Smooth muscle cell (in vitro differentiated cells): Measurements from ENCODE around the gene CHMP4B. TPM values are rescaled to one million over a fixed set of nuclear protein-coding genes. Genes with fewer than 3 reads are reported as not detected.

Source experiments
- DNase-seq: peaks from one replicate; lab custom pipeline; 2025; ENCODE audit not compliant: unreplicated experiment; lab: John Stamatoyannopoulos, UW
- H2AFZ ChIP-seq: fragments of 200-600 bp; sonication (generic); 2 replicates; pipeline ENCODE4 v1.6.0; 2016; ENCODE audit warnings: antibody characterized with exemption, low read depth, mild to moderate bottlenecking
- H3F3A ChIP-seq: fragments of 200-600 bp; sonication (generic); 2 replicates; pipeline ENCODE4 v1.6.0; 2017; ENCODE audit warnings: antibody characterized with exemption, low read depth
- H3K27ac ChIP-seq: fragments of 200-600 bp; sonication (generic); 2 replicates; pipeline ENCODE4 v1.5.1; 2016; ENCODE audit warnings: low read depth, mild to moderate bottlenecking
- H3K27me3 ChIP-seq: fragments of 200-600 bp; sonication (generic); 2 replicates; pipeline ENCODE4 v1.6.1; 2016; ENCODE audit warnings: low read depth, mild to moderate bottlenecking
- H3K36me3 ChIP-seq: fragments of 200-600 bp; sonication (generic); 2 replicates; pipeline ENCODE4 v1.5.1; 2016; ENCODE audit warnings: low read depth
- H3K4me1 ChIP-seq: fragments of 200-600 bp; sonication (generic); 2 replicates; pipeline ENCODE4 v1.5.1; 2016; ENCODE audit warnings: low read depth
- H3K4me2 ChIP-seq: fragments of 200-600 bp; sonication (generic); 2 replicates; pipeline ENCODE4 v1.6.0; 2016; ENCODE audit warnings: mild to moderate bottlenecking
- H3K4me3 ChIP-seq: fragments of 200-600 bp; sonication (generic); 2 replicates; pipeline ENCODE4 v1.5.1; 2016; ENCODE audit warnings: mild to moderate bottlenecking
- H3K79me2 ChIP-seq: fragments of 200-600 bp; sonication (generic); 2 replicates; pipeline ENCODE4 v1.6.0; 2016; ENCODE audit warnings: low read depth, mild to moderate bottlenecking
- H3K9ac ChIP-seq: fragments of 200-600 bp; sonication (generic); 2 replicates; pipeline ENCODE4 v1.6.0; 2016; ENCODE audit warnings: low read depth
- H3K9me3 ChIP-seq: fragments of 200-600 bp; sonication (generic); replicated peaks from 2 replicates; pipeline ENCODE4 v1.5.1; 2016; ENCODE audit warnings: low read depth
- H4K20me1 ChIP-seq: fragments of 200-600 bp; sonication (generic); 2 replicates; pipeline ENCODE4 v1.6.0; 2016; ENCODE audit warnings: low read depth
- CTCF ChIP-seq: fragments of 200-600 bp; sonication (generic); IDR thresholded peaks from 2 replicates; pipeline ENCODE4 v1.5.1; 2017; ENCODE audit warnings: borderline replicate concordance, mild to moderate bottlenecking, antibody characterized with exemption; ENCODE audit not compliant: insufficient read depth, poor library complexity, severe bottlenecking
- WGBS: methylation state at CpG from one replicate; pipeline ENCODE4 v1.1.7; 2016; ENCODE audit warnings: low lambda C conversion rate; 5-methylcytosine and 5-hydroxymethylcytosine counted together
- polyA plus RNA-seq: library from polyadenylated mRNA; unstranded; fragments of >200 nt; fragmentation: Nextera tagmentation; extraction: Ambion mirVana; gene quantifications from 2 replicates; pipeline ENCODE4 v1.2.1, GENCODE V29; 2016
- total RNA-seq: library from RNA; depleted of rRNA; stranded (reverse); fragments of >200 nt; gene quantifications from 2 replicates; pipeline ENCODE4 v1.2.3, GENCODE V29; 2014

Gene CHMP4B
- total and polyA plus RNA-seq, 2 experiments from 2014 or later = 6.2 to 49.4 TPM

GRCh38 chr20:33765592-33765991, 45.6 kb upstream of the CHMP4B start:
- Histone ChIP-seq H3K27ac (no peak overlapping the region), H3K4me1 (no peaks in the 10 kb centered on the region), H3K36me3 (no peaks in the 10 kb centered on the region), H3K79me2 (no peaks in the 10 kb centered on the region), H3K9me3 (no peaks in the 10 kb centered on the region), H4K20me1 (no peaks in the 10 kb centered on the region), H3K4me2 (no peak overlapping the region), H3F3A (no peaks in the 10 kb centered on the region), H3K27me3 (no peaks in the 10 kb centered on the region), H3K9ac (no peak overlapping the region), H3K4me3 (no peak overlapping the region), H2AFZ (no peak overlapping the region)
- no peak for TF ChIP-seq CTCF
- 97% methylated on average over 5 of the region's 5 CpGs for WGBS
- DNase-seq = no peak

- no peak for TF ChIP-seq CTCF
- 97% methylated on average over 9 of the region's 9 CpGs for WGBS
- Histone ChIP-seq H3K9me3 (no peaks in the 10 kb centered on the region), H3K27ac (no peak overlapping the region), H4K20me1 (no peaks in the 10 kb centered on the region), H3K9ac (no peak overlapping the region), H3K4me3 (no peak overlapping the region), H3K36me3 (no peaks in the 10 kb centered on the region), H2AFZ (no peak overlapping the region), H3K4me2 (no peak overlapping the region), H3K27me3 (no peaks in the 10 kb centered on the region), H3K79me2 (no peaks in the 10 kb centered on the region), H3F3A (no peaks in the 10 kb centered on the region), H3K4me1 (no peaks in the 10 kb centered on the region)
- DNase-seq = no peak
Measured at GRCh38 chr20:33766686-33767085, 44.5 kb upstream of the CHMP4B start.

- Histone ChIP-seq H3K9ac (no peak overlapping the region), H3K79me2 (no peaks in the 10 kb centered on the region), H3K27ac (no peak overlapping the region), H3K4me2 (no peak overlapping the region), H3K9me3 (no peaks in the 10 kb centered on the region), H3K27me3 (no peaks in the 10 kb centered on the region), H4K20me1 (no peaks in the 10 kb centered on the region), H3K4me3 (no peak overlapping the region), H3K36me3 (no peaks in the 10 kb centered on the region), H3F3A (no peaks in the 10 kb centered on the region), H2AFZ (no peak overlapping the region), H3K4me1 (no peaks in the 10 kb centered on the region)
- TF ChIP-seq CTCF = no peak
- no peak for DNase-seq
- 98% methylated on average over 2 of the region's 2 CpGs for WGBS
Measured at GRCh38 chr20:33767777-33768138, 43.4 kb upstream of the CHMP4B start.

GRCh38 chr20:33769043-33769442, 42.1 kb upstream of the CHMP4B start:
- DNase-seq = no peak
- WGBS = 81% methylated on average over 4 of the region's 4 CpGs
- H3K36me3 ChIP-seq = no peaks in the 10 kb centered on the region
- no peak overlapping the region for H3K9ac ChIP-seq
- H3K9me3 ChIP-seq = no peaks in the 10 kb centered on the region
- H4K20me1 ChIP-seq = no peaks in the 10 kb centered on the region
- no peaks in the 10 kb centered on the region for H3F3A ChIP-seq
- no peak overlapping the region for H2AFZ ChIP-seq
- no peak overlapping the region for H3K27ac ChIP-seq
- H3K4me1 ChIP-seq = no peaks in the 10 kb centered on the region
- no peak for TF ChIP-seq CTCF
- H3K4me2 ChIP-seq = no peak overlapping the region
- no peaks in the 10 kb centered on the region for H3K79me2 ChIP-seq
- no peak overlapping the region for H3K4me3 ChIP-seq
- H3K27me3 ChIP-seq = no peaks in the 10 kb centered on the region
